Renal cortex interstitium (tissue), 11 donors: ENCODE measurements around the gene HDAC2. TPM values are rescaled to one million over a fixed set of nuclear protein-coding genes. Genes with fewer than 3 reads are reported as not detected.

Experiments
- DNase-seq, 11 donors: peaks; one replicate each; pipeline ENCODE4 v3.0.0-alpha.2; 2013; ENCODE audit warnings: low read depth in 9 of 11, low spot score in 4 of 11; ENCODE audit errors: extremely low read depth in 1 of 11
- polyA plus RNA-seq, 3 donors: library from polyadenylated mRNA; unstranded; fragments of 120-200 nt; gene quantifications; one replicate each; pipeline ENCODE4 v1.2.1, GENCODE V29; 2013; ENCODE audit not compliant: insufficient read length in 3 of 3

The HDAC2 gene
- polyA plus RNA-seq, 3 donors: 227 to 287 (median 248) TPM

DNA sequence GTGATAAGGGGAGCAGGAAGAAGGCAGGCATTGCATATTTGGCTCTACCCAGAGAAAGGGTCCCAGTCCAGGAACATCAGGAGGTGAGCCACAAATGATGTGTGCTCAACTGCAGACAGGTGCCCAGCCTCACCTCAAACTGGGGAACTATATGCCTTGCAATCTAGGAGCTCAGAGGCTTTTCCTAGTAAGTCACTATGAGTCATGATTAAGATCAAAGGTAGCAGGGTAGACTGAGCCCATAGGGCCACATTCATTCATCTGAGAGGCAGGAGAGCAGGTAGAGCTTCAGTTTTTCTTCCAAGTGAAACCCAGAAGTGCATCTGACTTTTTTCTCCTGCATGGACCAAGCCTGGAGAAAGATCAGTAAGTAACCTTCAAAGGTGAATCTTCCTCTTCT lies 82.5 kb downstream of the HDAC2 start:
- no peak for DNase-seq

DNA sequence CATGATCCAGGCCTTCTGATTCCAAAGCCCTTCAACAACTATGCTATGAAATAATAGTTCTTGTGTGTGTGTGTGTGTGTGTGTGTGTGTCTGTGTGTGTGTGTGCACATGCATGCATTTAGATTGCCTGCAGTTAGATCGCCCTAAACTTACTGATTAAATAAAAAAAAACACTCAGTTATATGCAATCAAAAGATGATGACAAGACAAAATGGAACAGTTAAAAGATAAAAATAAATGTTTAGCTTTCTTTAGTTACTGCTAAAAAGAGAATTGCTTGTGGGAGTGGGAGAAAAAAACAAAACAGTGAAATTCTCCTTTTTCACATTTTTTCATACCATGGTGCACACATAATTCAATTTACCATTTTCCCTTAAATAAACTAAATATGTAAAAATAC lies 84.4 kb downstream of the HDAC2 start:
- no peak for DNase-seq

GRCh38 chr6:113884011-113884410 lies 86.9 kb downstream of the HDAC2 start:
- no peak for DNase-seq

Other genes with a start within 250 kb of the HDAC2 start
- 100 to 1,000 TPM; 230 to 301 (median 270) TPM for gene MARCKS, start 113.8 kb downstream of the HDAC2 start, polyA plus RNA-seq